GM12892 (cell line): ENCODE data around the gene CCR5.
"Not testable (repeated sequence)": the region's sequence is repeated elsewhere in the genome, so short reads cannot be mapped to it uniquely, and the experiment has no call there.

Experiments used
- POLR2A ChIP-seq: IDR thresholded peaks from 2 replicates; pipeline ENCODE4 v1.6.1; 2011; ENCODE audit warnings: low read depth, low read length, control low read depth
- POLR2AphosphoS5 ChIP-seq: IDR thresholded peaks from 2 replicates; pipeline ENCODE4 v1.6.1; 2011; ENCODE audit warnings: low read depth, low read length, control low read depth

DNA sequence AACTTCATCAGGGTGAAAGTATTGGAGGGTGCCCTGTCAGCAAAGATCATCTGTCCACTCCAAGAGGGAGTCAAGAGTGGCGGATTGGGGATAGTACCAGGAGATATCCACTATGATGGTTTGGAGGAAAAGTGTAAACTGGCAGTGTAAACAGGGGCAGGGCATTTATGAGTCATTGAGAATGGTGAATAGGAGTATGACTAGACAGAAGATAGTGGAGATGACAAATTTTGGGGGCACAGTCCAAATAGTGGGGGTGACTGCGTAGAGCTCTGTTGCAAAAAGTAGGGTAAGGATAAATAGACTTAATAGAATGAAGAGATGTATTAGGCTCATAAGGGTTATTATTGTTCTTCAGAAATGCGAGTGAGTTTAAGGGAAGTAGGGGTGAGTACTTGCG lies 18.1 kb downstream of the CCR5 start:
- not testable (repeated sequence) for TF ChIP-seq POLR2AphosphoS5, POLR2A
